ENCODE results near the gene DHRS11.

The DHRS11 gene

GRCh38 chr17:36546418-36547093 is 45.1 kb upstream of the DHRS11 start:
- no peak for TF ChIP-seq CTCF (IDR thresholded peaks at IDR 0.05; ENCODE audit: low read depth, low read length)
- no peak for DNase-seq (ENCODE audit: extremely low read depth, low read depth)

- TF ChIP-seq CTCF (IDR thresholded peaks at IDR 0.05; ENCODE audit: low read depth, low read length): no peak
- DNase-seq (ENCODE audit: extremely low read depth, low read depth): no peak
Measured at GRCh38 chr17:36547776-36548175, 43.9 kb upstream of the DHRS11 start.

GRCh38 chr17:36550491-36551417 is 40.9 kb upstream of the DHRS11 start:
- no peak for TF ChIP-seq CTCF (IDR thresholded peaks at IDR 0.05; ENCODE audit: low read depth, low read length)
- DNase-seq (ENCODE audit: extremely low read depth, low read depth): no peak

- no peak for TF ChIP-seq CTCF (IDR thresholded peaks at IDR 0.05; ENCODE audit: low read depth, low read length)
- DNase-seq (ENCODE audit: extremely low read depth, low read depth): no peak
Measured at GRCh38 chr17:36553459-36553858, 38.2 kb upstream of the DHRS11 start.

GRCh38 chr17:36566081-36566480 is 25.6 kb upstream of the DHRS11 start:
- TF ChIP-seq CTCF (IDR thresholded peaks at IDR 0.05; ENCODE audit: low read depth, low read length): no peak
- DNase-seq (ENCODE audit: extremely low read depth, low read depth): no peak

- DNase-seq (ENCODE audit: extremely low read depth, low read depth): no peak
- TF ChIP-seq CTCF (IDR thresholded peaks at IDR 0.05; ENCODE audit: low read depth, low read length): no peak
Measured at GRCh38 chr17:36575028-36575427, 16.7 kb upstream of the DHRS11 start.

GRCh38 chr17:36576793-36577192 is 14.9 kb upstream of the DHRS11 start:
- TF ChIP-seq CTCF (IDR thresholded peaks at IDR 0.05; ENCODE audit: low read depth, low read length): no peak
- DNase-seq (ENCODE audit: extremely low read depth, low read depth): no peak

Data from AG09319 (cell line).